ENCODE results near the gene GABBR1. TPM values are rescaled to one million over a fixed set of nuclear protein-coding genes. Genes with fewer than 3 reads are reported as not detected.

Gene GABBR1
- total and polyA plus RNA-seq, 2 of the 13 experiments (the other 11 are each of a cell fraction or from before 2014, with no cell fraction given), result 0.07 to 0.37 TPM

GRCh38 chr6:29521006-29521680, 111.8 kb downstream of the GABBR1 start:
- ATAC-seq, result no peak
- POLR2A ChIA-PET, result no interaction called here
- no peak overlapping the region for H3K4me3 ChIP-seq (replicated peaks in 1 of 3; ENCODE audit: insufficient read depth in 1 of 3, low read depth in 2 of 3, low read length in 3 of 3)

More at GRCh38 chr6:29521006-29521680, 111.8 kb downstream of the GABBR1 start:
- H3K9me3 ChIP-seq (ENCODE audit: low read length), result no peaks in the 10 kb centered on the region
- H3K36me3 ChIP-seq (replicated peaks in 1 of 2; ENCODE audit: control insufficient read depth in 1 of 2, insufficient read depth in 2 of 2, low read length in 2 of 2), result no peaks in the 10 kb centered on the region
- no peak for DNase-seq (ENCODE audit: low spot score)
- no peaks in the 10 kb centered on the region for H3K79me2 ChIP-seq (ENCODE audit: insufficient read depth, low read length)
- in situ Hi-C loops (cut with HindIII; ENCODE audit: extremely low pct_ligation_motif_present, low pct_unique_long_range_greater_than_20kb), result no loop called here
- no peaks in the 10 kb centered on the region for H3K27me3 ChIP-seq (ENCODE audit: control insufficient read depth in 1 of 2, insufficient read depth in 2 of 2, low read length in 2 of 2)
- H3K4me2 ChIP-seq (ENCODE audit: low read depth, low read length), result no peak overlapping the region
- no peak overlapping the region for H3K27ac ChIP-seq (ENCODE audit: extremely low read length, insufficient read depth, low read length)
- no peak overlapping the region for H2AFZ ChIP-seq (ENCODE audit: low read length)
- CTCF ChIA-PET (ENCODE audit: low intra/inter-chr PET ratio, low total read pairs), result no interaction called here
- H3K4me1 ChIP-seq (ENCODE audit: insufficient read depth, low read length), result no peaks in the 10 kb centered on the region
- BruUV-seq (replicated peaks), result no TSS peak
- H3K9ac ChIP-seq (ENCODE audit: insufficient read depth, low read depth, low read length), result no peak overlapping the region
- FAIRE-seq, result no peak
- TF ChIP-seq USF2 (IDR thresholded peaks at IDR 0.05; ENCODE audit: low read depth, low read length) (peak; percentile 69), USF2 (CRISPR knock-in tag; IDR thresholded peaks at IDR 0.05; ENCODE audit: borderline replicate concordance) (no peak), HDAC6 (IDR thresholded peaks at IDR 0.05; ENCODE audit: low read depth, low read length) (no peak), RAD51 (IDR thresholded peaks at IDR 0.05; ENCODE audit: borderline replicate concordance) (peak; percentile 78; the same call in 1 of the 2 replicates), SSRP1 (CRISPR knock-in tag; IDR thresholded peaks at IDR 0.05) (no peak), FOXK2 (IDR thresholded peaks at IDR 0.05) (no peak), PRDM4 (CRISPR knock-in tag; IDR thresholded peaks at IDR 0.05; ENCODE audit: borderline replicate concordance) (no peak), ZNF639 (CRISPR knock-in tag; conservative IDR thresholded peaks at IDR 0.05) (no peak)
- intact Hi-C loops (cut with micrococcal nuclease; ENCODE audit: unreplicated experiment), result no loop called here
- no peaks in the 10 kb centered on the region for H4K20me1 ChIP-seq (ENCODE audit: insufficient read depth, low read length)
- 11% methylated on average over 7 of the region's 8 CpGs for WGBS (ENCODE audit: low lambda C conversion rate)
